ENCODE data around the gene ZSCAN22.

DNA sequence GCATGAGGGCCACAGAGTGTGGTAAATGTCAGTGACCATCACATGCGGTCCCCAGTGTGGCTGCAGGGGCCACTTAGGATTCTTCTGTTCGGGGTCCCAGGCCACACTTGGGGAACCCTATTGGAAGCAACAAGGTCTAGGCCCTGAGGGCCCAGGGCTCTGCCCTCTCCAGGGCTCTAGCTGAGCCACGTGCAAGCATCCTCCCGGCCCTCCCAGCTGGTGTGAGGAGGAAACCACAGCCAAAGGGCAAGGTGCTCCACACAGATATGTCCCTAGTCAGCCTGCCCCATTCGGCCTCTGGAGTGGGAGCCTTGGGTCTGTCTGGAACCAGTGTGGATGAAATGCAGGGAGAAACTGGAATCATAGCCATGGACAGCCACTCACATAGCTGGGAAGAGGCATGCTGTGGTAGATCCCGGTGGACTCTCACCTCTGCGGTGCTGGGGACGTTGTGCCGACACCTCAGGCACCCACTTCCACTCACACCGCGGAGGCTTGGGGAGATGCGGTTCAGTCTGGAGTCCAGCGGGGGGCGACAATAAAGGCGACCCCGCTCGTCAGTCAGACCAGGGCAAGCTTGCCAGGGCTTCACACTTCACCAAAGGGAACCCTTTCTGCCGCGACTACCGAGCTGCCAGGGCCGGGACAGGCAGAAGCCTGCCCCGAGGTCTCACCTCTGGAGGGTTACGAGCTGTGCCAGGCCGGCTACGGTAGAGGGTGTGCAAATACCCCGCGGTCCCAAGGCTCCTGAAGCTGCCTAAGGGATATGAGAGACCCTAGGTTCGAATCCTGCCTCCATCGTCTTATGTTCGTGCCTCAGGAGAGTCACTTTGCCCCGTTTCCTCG, 40.0 kb downstream of the ZSCAN22 start:
- TF ChIP-seq, protein P1, sequence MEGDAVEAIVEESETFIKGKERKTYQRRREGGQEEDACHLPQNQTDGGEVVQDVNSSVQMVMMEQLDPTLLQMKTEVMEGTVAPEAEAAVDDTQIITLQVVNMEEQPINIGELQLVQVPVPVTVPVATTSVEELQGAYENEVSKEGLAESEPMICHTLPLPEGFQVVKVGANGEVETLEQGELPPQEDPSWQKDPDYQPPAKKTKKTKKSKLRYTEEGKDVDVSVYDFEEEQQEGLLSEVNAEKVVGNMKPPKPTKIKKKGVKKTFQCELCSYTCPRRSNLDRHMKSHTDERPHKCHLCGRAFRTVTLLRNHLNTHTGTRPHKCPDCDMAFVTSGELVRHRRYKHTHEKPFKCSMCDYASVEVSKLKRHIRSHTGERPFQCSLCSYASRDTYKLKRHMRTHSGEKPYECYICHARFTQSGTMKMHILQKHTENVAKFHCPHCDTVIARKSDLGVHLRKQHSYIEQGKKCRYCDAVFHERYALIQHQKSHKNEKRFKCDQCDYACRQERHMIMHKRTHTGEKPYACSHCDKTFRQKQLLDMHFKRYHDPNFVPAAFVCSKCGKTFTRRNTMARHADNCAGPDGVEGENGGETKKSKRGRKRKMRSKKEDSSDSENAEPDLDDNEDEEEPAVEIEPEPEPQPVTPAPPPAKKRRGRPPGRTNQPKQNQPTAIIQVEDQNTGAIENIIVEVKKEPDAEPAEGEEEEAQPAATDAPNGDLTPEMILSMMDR (IDR thresholded peaks at IDR 0.05): no peak
- TF ChIP-seq POLR2A (IDR thresholded peaks at IDR 0.05): no peak

Data from gastroesophageal sphincter (tissue), 3 donors.